ENCODE measurements around the gene KDM5B. TPM values are rescaled to one million over a fixed set of nuclear protein-coding genes. Genes with fewer than 3 reads are reported as not detected.

KDM5B gene
- 186 and 202 TPM in 2 replicates for total RNA-seq (2014; rRNA removed; shearing (Covaris generic))
- polyA plus RNA-seq (2016; fragmentation: Nextera tagmentation; extraction: Ambion mirVana) = 150 and 175 TPM in 2 replicates
- long read RNA-seq, full-length matches to known transcripts = 5 of 48 reads
- long read RNA-seq, partial matches to known transcripts = 40 of 48 reads
- long read RNA-seq, other reads (novel, unspliced or antisense) = 3 of 48 reads

- TF ChIP-seq CREB1 (CRISPR knock-in tag; IDR thresholded peaks at IDR 0.05; ENCODE audit: low read depth) = peak; percentile 87
- peak; percentile 99 for TF ChIP-seq POLR2AphosphoS5 (IDR thresholded peaks at IDR 0.05; ENCODE audit: low read depth)
- TF ChIP-seq EZH2phosphoT487 (IDR thresholded peaks at IDR 0.05; ENCODE audit: unreplicated experiment) = no peak
- peak; percentile 57; the same call in 1 of the 2 replicates for TF ChIP-seq ETS1 (IDR thresholded peaks at IDR 0.05)
- TF ChIP-seq CTCF (conservative IDR thresholded peaks at IDR 0.05; ENCODE audit: low read depth in 2 of 2) = no peak
- Histone ChIP-seq H2AFZ (peak within 1 kb of the TSS; percentile 74), H3K27ac (ENCODE audit: low read depth) (0 out of 2 replicates have a peak within 1 kb of the TSS, but pooled peaks have one; percentile 48), H3K4me3 (peak within 1 kb of the TSS; percentile 66), H3K9me2 (ENCODE audit: insufficient read depth) (no peaks in the 10 kb centered on the region; the same call in 1 of the 2 replicates), H3K27me3 (ENCODE audit: insufficient read depth) (peaks cover 18% of the 10 kb centered on the region), H3K36me3 (ENCODE audit: insufficient read depth) (no peaks in the 10 kb centered on the region), H4K20me1 (replicated peaks; ENCODE audit: insufficient read depth) (peaks cover 10% of the 10 kb centered on the region), H3K4me1 (ENCODE audit: insufficient read depth) (peaks cover 54% of the 10 kb centered on the region), H3F3A (replicated peaks; ENCODE audit: low read depth) (peaks cover 7% of the 10 kb centered on the region; the same call in 1 of the 2 replicates), H3K4me2 (peak within 1 kb of the TSS; percentile 89), H3K79me2 (replicated peaks; ENCODE audit: insufficient read depth) (peaks cover 58% of the 10 kb centered on the region)
- Mint-ChIP-seq H3K4me3 (peak within 1 kb of the TSS; percentile 78), H3K36me3 (ENCODE audit: low read depth) (no peaks in the 10 kb centered on the region; the same call in 2 of the 3 replicates), H3K27ac (no peak within 1 kb of the TSS), H3K27me3 (ENCODE audit: insufficient read depth, low read depth, poor library complexity) (peaks cover 15% of the 10 kb centered on the region), H3K9me3 (no peaks in the 10 kb centered on the region), H3K4me1 (peaks cover 56% of the 10 kb centered on the region)
- ATAC-seq (peak; percentile 2), DNase-seq (ENCODE audit: low spot score) (peak; percentile 81)
These were observed at the start of gene KDM5B for GRCh38 chr1:202807926-202808757. TSS of gene KDM5B (minus strand) at chr1:202808421. CDS start at chr1:202808305, 116 bp downstream.

- no peak for ATAC-seq
- Mint-ChIP-seq H3K4me3 (no peak overlapping the region), H3K27ac (no peak overlapping the region), H3K36me3 (ENCODE audit: low read depth) (peaks cover 43% of the 10 kb centered on the region), H3K9me3 (no peaks in the 10 kb centered on the region), H3K27me3 (ENCODE audit: insufficient read depth, low read depth, poor library complexity) (peaks cover 16% of the 10 kb centered on the region), H3K4me1 (peaks cover 15% of the 10 kb centered on the region; the same call in 2 of the 3 replicates)
- Histone ChIP-seq H3K36me3 (ENCODE audit: insufficient read depth) (peaks cover 15% of the 10 kb centered on the region; the same call in 1 of the 2 replicates), H3F3A (replicated peaks; ENCODE audit: low read depth) (peaks cover 5% of the 10 kb centered on the region), H4K20me1 (replicated peaks; ENCODE audit: insufficient read depth) (peaks cover 9% of the 10 kb centered on the region), H3K27me3 (ENCODE audit: insufficient read depth) (no peaks in the 10 kb centered on the region), H3K4me2 (no peak overlapping the region), H3K27ac (ENCODE audit: low read depth) (no peak overlapping the region), H2AFZ (no peak overlapping the region), H3K9me2 (ENCODE audit: insufficient read depth) (no peaks in the 10 kb centered on the region), H3K4me3 (no peak overlapping the region), H3K79me2 (replicated peaks; ENCODE audit: insufficient read depth) (peaks cover 27% of the 10 kb centered on the region), H3K4me1 (ENCODE audit: insufficient read depth) (peaks cover 11% of the 10 kb centered on the region; the same call in 1 of the 2 replicates)
- no peak for TF ChIP-seq CTCF (conservative IDR thresholded peaks at IDR 0.05; ENCODE audit: low read depth in 2 of 2)
- TF ChIP-seq ETS1 (IDR thresholded peaks at IDR 0.05) = no peak
- no peak for TF ChIP-seq STAT1 (IDR thresholded peaks at IDR 0.05; ENCODE audit: unreplicated experiment)
- TF ChIP-seq JUNB (IDR thresholded peaks at IDR 0.05; ENCODE audit: unreplicated experiment) = no peak
- no peak for TF ChIP-seq CREB1 (CRISPR knock-in tag; IDR thresholded peaks at IDR 0.05; ENCODE audit: low read depth)
- no peak for TF ChIP-seq EZH2phosphoT487 (IDR thresholded peaks at IDR 0.05; ENCODE audit: unreplicated experiment)
- no peak for TF ChIP-seq POLR2AphosphoS5 (IDR thresholded peaks at IDR 0.05; ENCODE audit: low read depth)
- no peak for TF ChIP-seq ZNF331 (CRISPR knock-in tag; IDR thresholded peaks at IDR 0.05; ENCODE audit: low read depth)
- TF ChIP-seq NANOG (IDR thresholded peaks at IDR 0.05; ENCODE audit: borderline replicate concordance) = no peak
- no peak for DNase-seq (ENCODE audit: low spot score)
These were observed 49.0 kb upstream of the KDM5B start for GRCh38 chr1:202857136-202857610.
